Neural cell (in vitro differentiated cells): Measurements from ENCODE around the gene ASMT. TPM values are rescaled to one million over a fixed set of nuclear protein-coding genes. Genes with fewer than 3 reads are reported as not detected.

ENCODE experiments used
- H2AFZ ChIP-seq: fragments of 200-600, 300-800 bp; sonication (generic), shearing (Covaris generic); 2 replicates; pipeline ENCODE4 v1.6.0; 2014; ENCODE audit warnings: low read depth, mild to moderate bottlenecking, antibody characterized with exemption, low read length, moderate library complexity
- H3F3A ChIP-seq: fragments of 200-600 bp; shearing (Covaris generic); 2 replicates; pipeline ENCODE4 v1.6.1; 2016; ENCODE audit warnings: mild to moderate bottlenecking, moderate library complexity, mixed read lengths, antibody characterized with exemption, low read length; ENCODE audit not compliant: insufficient read depth, poor library complexity, severe bottlenecking
- H3K27ac ChIP-seq: fragments of 200-600, 300-800 bp; sonication (generic), shearing (Covaris generic); 2 replicates; pipeline ENCODE4 v1.5.1; 2014; ENCODE audit warnings: mild to moderate bottlenecking, low read length, moderate library complexity
- H3K27me3 ChIP-seq: fragments of 300-800, 200-600 bp; sonication (generic), shearing (Covaris generic); 2 replicates; pipeline ENCODE4 v1.6.0; 2014; ENCODE audit warnings: mild to moderate bottlenecking, low read depth, low read length, moderate library complexity; ENCODE audit not compliant: insufficient read depth
- H3K36me3 ChIP-seq: fragments of 300-800, 200-600 bp; sonication (generic), shearing (Covaris generic); 2 replicates; pipeline ENCODE4 v1.5.1; 2014; ENCODE audit warnings: mild to moderate bottlenecking, antibody characterized with exemption, low read length, moderate library complexity; ENCODE audit not compliant: insufficient read depth
- H3K4me2 ChIP-seq: fragments of 300-800, 200-600 bp; sonication (generic), shearing (Covaris generic); 2 replicates; pipeline ENCODE4 v1.6.0; 2014; ENCODE audit warnings: mild to moderate bottlenecking, low read length
- H3K4me3 ChIP-seq: fragments of 300-800, 200-600 bp; sonication (generic), shearing (Covaris generic); 2 replicates; pipeline ENCODE4 v1.5.1; 2014; ENCODE audit warnings: mild to moderate bottlenecking, low read length, moderate library complexity
- H3K79me2 ChIP-seq: fragments of 200-600 bp; shearing (Covaris generic); replicated peaks from 2 replicates; pipeline ENCODE4 v1.6.0; 2014; ENCODE audit warnings: mild to moderate bottlenecking, low read length, moderate library complexity; ENCODE audit not compliant: insufficient read depth
- H3K9ac ChIP-seq: fragments of 300-800, 200-600 bp; sonication (generic), shearing (Covaris generic); 2 replicates; pipeline ENCODE4 v1.6.1; 2016; ENCODE audit warnings: mild to moderate bottlenecking, low read length, mixed read lengths
- H3K9me2 ChIP-seq: fragments of 200-600 bp; shearing (Covaris generic); 2 replicates; pipeline ENCODE4 v1.6.1; 2016; ENCODE audit warnings: mild to moderate bottlenecking, low read length, mixed read lengths; ENCODE audit not compliant: insufficient read depth
- H3K9me3 ChIP-seq: fragments of 200-600, 300-800 bp; sonication (generic), shearing (Covaris generic); 2 replicates; pipeline ENCODE4 v1.6.1; 2016; ENCODE audit warnings: mild to moderate bottlenecking, mixed run types, low read length, moderate library complexity, mixed read lengths
- H4K20me1 ChIP-seq: fragments of 200-600 bp; shearing (Covaris generic); 2 replicates; pipeline ENCODE4 v1.6.1; 2016; ENCODE audit warnings: mild to moderate bottlenecking, mixed run types; ENCODE audit not compliant: insufficient read depth
- EP300 ChIP-seq: fragments of 450-650 bp; conservative IDR thresholded peaks from 2 replicates; pipeline ENCODE4 v1.6.1; 2014; ENCODE audit warnings: antibody characterized with exemption, mild to moderate bottlenecking, moderate library complexity; ENCODE audit not compliant: poor library complexity, severe bottlenecking
- EZH2 ChIP-seq: fragments of 200-600, 300-800 bp; shearing (Covaris generic), sonication (generic); IDR thresholded peaks from 2 replicates; pipeline ENCODE4 v1.6.1; 2014; ENCODE audit warnings: antibody characterized with exemption, low read length, borderline replicate concordance, mild to moderate bottlenecking; ENCODE audit not compliant: insufficient read depth, poor library complexity, severe bottlenecking
- MXI1 ChIP-seq: fragments of 450-650 bp; conservative IDR thresholded peaks from 2 replicates; pipeline ENCODE4 v1.6.1; 2014; ENCODE audit warnings: antibody characterized with exemption, mild to moderate bottlenecking; ENCODE audit not compliant: poor library complexity, severe bottlenecking
- POLR2AphosphoS5 ChIP-seq: IDR thresholded peaks from 2 replicates; pipeline ENCODE4 v1.6.1; 2012
- RAD21 ChIP-seq: fragments of 450-650 bp; conservative IDR thresholded peaks from 2 replicates; pipeline ENCODE4 v1.6.1; 2014; ENCODE audit warnings: antibody characterized with exemption, mild to moderate bottlenecking, moderate library complexity
- REST ChIP-seq: IDR thresholded peaks from 2 replicates; pipeline ENCODE4 v1.6.1; 2012; ENCODE audit warnings: borderline replicate concordance
- SMC3 ChIP-seq: fragments of 450-650 bp; conservative IDR thresholded peaks from 2 replicates; pipeline ENCODE4 v1.6.1; 2014; ENCODE audit warnings: antibody characterized with exemption, mild to moderate bottlenecking, moderate library complexity; ENCODE audit not compliant: poor library complexity
- TAF1 ChIP-seq: IDR thresholded peaks from 2 replicates; pipeline ENCODE4 v1.6.1; 2012; ENCODE audit warnings: low read depth
- polyA plus RNA-seq: library from polyadenylated mRNA; depleted of rRNA; stranded (reverse); fragments of >200 nt; gene quantifications from 2 replicates; pipeline ENCODE4 v1.2.3, GENCODE V29; 2014
- TF ChIP-seq, protein P1 (sequence below): fragments of 450-650 bp; IDR thresholded peaks from 2 replicates; pipeline ENCODE4 v1.5.1; 2014; ENCODE audit warnings: antibody characterized with exemption, mild to moderate bottlenecking, moderate library complexity; ENCODE audit not compliant: poor library complexity, severe bottlenecking

ASMT gene
- polyA plus RNA-seq, 1 donor from 2014 or later = 1.8 TPM

- no peak for TF ChIP-seq RAD21
- no peak for TF ChIP-seq REST
- no peak for TF ChIP-seq EP300
- TF ChIP-seq EZH2 = no peak
- no peak for TF ChIP-seq MXI1
- TF ChIP-seq, protein P1, sequence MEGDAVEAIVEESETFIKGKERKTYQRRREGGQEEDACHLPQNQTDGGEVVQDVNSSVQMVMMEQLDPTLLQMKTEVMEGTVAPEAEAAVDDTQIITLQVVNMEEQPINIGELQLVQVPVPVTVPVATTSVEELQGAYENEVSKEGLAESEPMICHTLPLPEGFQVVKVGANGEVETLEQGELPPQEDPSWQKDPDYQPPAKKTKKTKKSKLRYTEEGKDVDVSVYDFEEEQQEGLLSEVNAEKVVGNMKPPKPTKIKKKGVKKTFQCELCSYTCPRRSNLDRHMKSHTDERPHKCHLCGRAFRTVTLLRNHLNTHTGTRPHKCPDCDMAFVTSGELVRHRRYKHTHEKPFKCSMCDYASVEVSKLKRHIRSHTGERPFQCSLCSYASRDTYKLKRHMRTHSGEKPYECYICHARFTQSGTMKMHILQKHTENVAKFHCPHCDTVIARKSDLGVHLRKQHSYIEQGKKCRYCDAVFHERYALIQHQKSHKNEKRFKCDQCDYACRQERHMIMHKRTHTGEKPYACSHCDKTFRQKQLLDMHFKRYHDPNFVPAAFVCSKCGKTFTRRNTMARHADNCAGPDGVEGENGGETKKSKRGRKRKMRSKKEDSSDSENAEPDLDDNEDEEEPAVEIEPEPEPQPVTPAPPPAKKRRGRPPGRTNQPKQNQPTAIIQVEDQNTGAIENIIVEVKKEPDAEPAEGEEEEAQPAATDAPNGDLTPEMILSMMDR = no peak
- no peak for TF ChIP-seq SMC3
- TF ChIP-seq POLR2AphosphoS5 = no peak
- no peak for TF ChIP-seq TAF1
- H2AFZ ChIP-seq = no peak overlapping the region
- peaks cover 4% of the 10 kb centered on the region for H3K79me2 ChIP-seq
These were observed 27.7 kb upstream of the ASMT start for GRCh38 chrX:1587161-1587560.

GRCh38 chrX:1589356-1590130 lies 25.3 kb upstream of the ASMT start:
- TF ChIP-seq, protein P1 = no peak
- TF ChIP-seq TAF1 (no peak), POLR2AphosphoS5 (no peak), MXI1 (no peak), EP300 (no peak), RAD21 (no peak), REST (no peak), SMC3 (no peak), EZH2 (no peak)
- Histone ChIP-seq H3K9ac (no peak overlapping the region), H3K9me2 (no peaks in the 10 kb centered on the region), H3K79me2 (peaks cover 20% of the 10 kb centered on the region), H3K9me3 (no peaks in the 10 kb centered on the region), H3F3A (no peaks in the 10 kb centered on the region), H3K36me3 (no peaks in the 10 kb centered on the region), H3K4me2 (no peak overlapping the region), H2AFZ (no peak overlapping the region), H3K27ac (no peak overlapping the region), H3K27me3 (no peaks in the 10 kb centered on the region), H4K20me1 (peaks cover 3% of the 10 kb centered on the region), H3K4me3 (no peak overlapping the region)

More at GRCh38 chrX:1587161-1587560, 27.7 kb upstream of the ASMT start:
- Histone ChIP-seq H3K9me3 (no peaks in the 10 kb centered on the region), H3K4me3 (no peak overlapping the region), H3K27ac (no peak overlapping the region), H3F3A (no peaks in the 10 kb centered on the region), H3K36me3 (no peaks in the 10 kb centered on the region), H4K20me1 (no peaks in the 10 kb centered on the region), H3K9me2 (no peaks in the 10 kb centered on the region), H3K4me2 (no peak overlapping the region), H3K9ac (no peak overlapping the region), H3K27me3 (no peaks in the 10 kb centered on the region)
